ENCODE results near the gene ANKS1A.

ANKS1A gene

GRCh38 chr6:35055891-35056290, 166.8 kb downstream of the ANKS1A start:
- no peak for DNase-seq (ENCODE audit: low spot score)

DNA sequence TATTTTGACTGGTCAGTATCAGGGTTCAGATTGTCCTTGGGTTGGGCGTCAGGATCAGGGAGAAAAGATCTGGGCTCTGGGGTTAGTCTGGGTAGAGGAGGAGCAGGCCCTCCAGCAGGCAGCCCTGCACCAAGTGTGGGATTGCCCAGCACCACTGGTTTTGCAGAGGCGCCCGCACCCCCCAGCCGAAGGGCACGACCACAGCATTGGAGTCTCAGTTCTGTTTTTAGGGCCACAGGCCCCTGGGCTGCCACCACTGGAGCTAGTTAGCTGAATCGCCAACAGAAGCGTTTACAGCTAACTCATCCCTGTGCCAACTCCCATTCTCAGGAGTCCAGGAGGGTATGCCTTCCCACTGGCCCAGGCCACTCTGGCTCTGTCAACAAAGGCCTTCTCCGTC, 167.9 kb downstream of the ANKS1A start:
- no peak for DNase-seq (ENCODE audit: low spot score)

DNA sequence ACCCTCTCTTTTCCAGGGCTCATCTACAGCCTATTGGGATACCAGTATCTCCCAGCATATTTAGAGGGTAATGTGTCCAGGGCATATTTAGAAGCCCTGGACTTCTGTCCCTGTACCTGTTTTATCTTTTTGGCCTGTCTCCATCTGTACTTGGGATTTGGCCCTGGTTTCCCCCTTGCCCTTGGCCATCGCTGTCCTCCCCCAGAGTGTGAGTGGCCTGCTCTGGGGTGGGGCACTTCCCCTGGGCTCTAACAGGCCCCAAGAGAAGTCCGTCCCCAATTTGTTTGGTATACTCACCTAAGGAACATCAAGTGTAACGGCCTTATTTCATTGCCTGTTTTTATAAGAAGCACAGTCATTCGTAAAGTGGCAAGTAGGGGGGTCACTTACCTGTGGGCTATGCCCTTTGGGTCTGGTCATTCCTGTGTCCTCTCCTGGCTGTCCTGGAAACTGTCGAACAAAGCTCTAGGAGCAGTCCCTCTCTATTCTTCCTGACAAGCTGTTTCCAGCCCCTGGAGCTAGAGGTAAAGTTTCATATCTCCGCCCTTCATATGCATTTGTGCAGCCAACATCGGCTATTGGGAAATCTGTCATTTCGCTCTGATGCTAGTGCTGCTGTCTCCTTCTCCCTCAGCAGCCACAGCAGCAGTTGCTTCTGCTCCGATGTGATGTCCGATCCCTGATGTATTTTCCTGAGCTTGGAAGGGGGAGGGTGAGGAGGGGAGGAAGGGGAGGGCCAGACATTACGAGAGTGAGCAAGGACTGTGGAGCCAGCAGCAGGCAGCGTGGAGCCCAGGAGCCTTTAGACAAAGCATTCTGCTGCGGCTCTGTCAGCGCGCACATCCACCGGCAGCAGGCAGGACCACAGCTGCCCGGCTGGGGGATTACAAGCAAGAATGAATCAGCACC, 168.6 kb downstream of the ANKS1A start:
- no peak for DNase-seq (ENCODE audit: low spot score)

GRCh38 chr6:35058358-35058675, 169.3 kb downstream of the ANKS1A start:
- DNase-seq (ENCODE audit: low spot score) = no peak

- DNase-seq (ENCODE audit: low spot score) = no peak
Measured at GRCh38 chr6:35058865-35059522, 169.9 kb downstream of the ANKS1A start.

DNA sequence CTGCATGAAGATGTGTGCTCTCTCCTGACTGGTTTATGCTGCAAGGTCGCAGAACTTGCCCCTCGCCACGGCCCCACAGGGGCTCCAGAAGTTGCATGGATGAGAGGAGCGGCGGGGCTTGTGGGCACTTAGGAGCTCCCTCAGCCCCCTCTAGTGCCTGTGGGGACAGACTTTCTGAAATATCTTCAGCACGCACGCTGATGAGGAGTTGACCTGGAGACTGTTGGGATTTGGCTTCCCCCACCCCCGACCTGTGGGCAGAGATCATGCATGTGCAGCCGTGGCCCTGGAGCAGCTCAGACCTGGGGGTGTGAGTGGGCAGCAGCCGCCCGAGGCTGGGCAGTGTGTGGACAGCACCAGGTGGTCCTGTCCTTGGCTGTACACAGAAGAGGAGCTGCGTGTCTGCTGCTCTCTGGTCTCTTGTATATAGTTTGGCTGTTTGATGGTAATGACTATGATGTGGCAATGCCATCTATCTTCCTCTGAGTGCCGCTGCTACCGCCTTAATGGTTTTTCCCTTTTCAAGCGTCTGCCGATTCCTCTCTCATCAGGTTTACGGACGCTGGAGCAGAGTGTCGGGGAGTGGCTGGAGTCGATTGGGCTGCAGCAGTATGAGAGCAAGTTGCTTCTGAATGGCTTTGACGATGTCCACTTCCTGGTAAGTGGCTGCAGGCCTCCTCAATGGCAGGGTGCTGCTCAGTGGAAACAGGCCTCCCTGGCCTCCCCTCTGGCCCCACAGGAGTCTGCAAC, 170.7 kb downstream of the ANKS1A start:
- DNase-seq (ENCODE audit: low spot score) = no peak

DNA sequence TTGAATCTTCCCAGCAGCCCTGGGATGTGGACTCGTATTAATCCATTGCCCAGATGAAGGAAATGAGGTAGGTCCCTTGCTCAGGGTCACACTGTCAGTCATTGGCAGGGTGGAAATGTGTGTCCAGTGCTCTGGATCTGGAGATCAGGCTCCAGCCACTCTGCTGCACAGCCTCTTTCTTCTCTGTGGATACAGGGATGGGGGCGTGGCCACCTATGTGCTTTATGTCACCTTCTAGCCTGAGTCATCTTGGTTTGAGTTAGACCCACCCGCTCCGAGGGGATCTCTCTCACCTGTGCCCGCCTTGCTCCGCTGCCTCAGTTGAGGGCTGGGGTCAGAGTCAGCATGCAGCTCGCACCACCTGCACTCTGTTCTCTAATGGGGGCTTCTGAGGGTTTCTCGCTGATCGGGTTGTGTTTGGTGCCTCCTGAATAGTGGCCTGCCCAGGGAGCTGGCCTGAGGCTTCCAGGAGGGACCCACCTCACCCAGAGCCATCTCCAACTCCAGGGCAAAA, 172.1 kb downstream of the ANKS1A start:
- DNase-seq (ENCODE audit: low spot score) = no peak

DNA sequence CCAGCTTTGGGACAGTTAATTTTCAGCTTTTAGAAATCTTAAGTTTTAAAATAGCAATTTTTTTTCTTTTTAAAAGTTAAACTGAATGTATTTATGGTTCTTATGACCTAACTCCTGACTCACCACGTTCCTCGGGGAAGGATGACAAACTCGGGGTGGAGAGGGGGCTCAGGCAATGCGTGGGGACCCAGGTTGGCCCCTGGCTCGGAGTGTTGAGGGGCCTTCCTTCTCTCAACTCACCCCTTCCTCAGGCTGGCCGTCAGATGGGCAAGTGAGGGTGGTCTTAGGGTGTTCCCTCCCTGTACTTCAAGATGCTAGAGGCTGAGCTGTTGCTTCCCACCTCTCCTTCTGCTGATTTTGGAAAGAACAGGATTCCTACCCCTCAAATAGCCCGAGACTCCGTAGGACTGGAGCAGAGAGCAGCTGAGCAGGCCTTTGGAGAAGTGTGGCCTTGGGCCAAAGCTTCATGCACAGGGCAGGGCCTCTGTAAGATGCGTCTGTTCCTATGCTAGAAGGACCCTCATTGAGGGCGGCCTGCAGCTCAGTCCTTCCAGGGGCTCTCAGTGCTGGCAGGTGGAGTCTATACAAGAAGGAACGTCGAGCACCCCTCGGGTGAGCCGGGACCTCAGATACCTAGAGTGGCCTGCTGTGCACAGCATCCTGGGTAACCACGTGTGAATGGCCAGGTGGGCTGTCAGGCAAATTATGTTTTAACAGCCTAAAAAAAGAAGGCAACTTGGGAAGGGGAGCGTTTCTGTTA, 172.8 kb downstream of the ANKS1A start:
- no peak for DNase-seq (ENCODE audit: low spot score)

DNA sequence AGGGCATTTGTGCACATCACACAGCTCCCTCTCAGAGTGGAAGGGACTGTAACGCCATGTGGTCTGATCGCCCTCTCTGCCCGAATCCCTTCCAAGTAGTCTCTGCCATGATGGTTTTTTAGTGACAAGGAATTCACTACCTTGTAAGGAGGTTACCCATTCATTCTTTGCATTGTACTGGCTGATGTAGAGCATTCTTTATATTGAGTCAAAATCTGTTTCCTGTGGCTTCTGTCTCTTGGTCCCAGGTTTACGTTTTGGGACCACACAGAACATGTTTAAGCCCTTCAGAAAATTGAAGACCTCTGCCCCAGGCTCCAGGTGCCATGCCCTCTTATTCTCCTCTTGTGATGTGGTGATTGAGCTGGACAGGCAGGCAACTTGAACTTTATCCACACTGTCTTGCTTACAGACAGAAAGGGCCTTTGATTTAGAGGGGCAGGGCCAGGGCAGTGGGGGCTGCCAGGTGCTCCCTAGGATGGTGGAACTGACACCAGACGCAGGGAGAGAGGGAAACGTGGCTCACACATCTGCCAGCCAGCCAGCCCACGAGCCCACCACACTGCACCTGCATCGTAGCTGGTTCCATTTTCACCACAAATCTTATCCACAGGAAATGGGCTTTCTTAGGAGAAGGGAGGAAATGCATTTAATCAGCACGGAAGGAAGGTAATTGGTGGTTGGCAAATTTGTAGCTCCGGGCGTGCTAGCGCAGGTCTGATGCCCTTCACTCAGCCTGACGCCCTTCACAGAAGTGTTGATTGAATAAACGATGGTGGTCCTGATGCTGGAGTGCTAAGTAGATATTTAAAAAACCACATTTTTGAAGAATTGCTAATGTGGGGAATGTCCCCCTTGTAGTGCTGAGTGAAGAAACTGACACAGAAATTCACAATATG, 173.9 kb downstream of the ANKS1A start:
- DNase-seq (ENCODE audit: low spot score) = no peak

- DNase-seq (ENCODE audit: low spot score) = no peak
Measured at GRCh38 chr6:35063701-35064280, 174.7 kb downstream of the ANKS1A start.

GRCh38 chr6:35064290-35064689, 175.2 kb downstream of the ANKS1A start:
- DNase-seq (ENCODE audit: low spot score) = no peak

DNA sequence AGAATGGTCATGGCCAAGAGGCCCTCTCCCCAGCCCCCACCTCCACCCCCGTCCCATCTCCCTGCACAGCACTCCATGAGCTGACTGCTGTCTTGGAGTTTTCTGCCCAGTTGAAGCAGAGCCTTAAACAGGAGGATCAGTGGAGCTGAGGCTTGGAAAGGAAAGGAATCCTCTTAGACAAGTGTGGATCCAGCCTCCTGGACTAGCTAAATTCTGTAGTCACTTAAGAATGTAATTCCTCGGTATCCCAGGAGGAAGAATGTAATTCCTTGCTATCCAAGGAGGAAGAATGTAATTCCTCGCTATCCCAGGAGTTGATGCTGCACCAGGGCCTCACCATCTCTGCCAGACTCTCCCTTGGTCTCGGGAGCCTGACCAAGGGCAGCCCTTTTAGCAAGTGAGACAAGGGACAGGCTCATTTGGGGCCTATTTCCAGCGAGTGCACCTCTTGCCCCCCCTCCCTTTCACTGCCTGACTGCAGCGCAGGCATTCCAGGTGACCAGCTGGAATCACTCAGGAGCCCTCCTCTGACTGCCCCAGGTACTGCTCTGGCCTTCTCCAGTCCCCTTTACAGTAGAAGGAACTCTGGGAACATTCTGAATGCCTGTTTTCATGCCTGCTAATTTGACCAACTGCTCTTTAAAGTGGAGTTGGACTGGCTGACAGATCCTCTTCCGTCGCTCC, 175.8 kb downstream of the ANKS1A start:
- DNase-seq (ENCODE audit: low spot score) = no peak

GRCh38 chr6:35065441-35065800, 176.4 kb downstream of the ANKS1A start:
- DNase-seq (ENCODE audit: low spot score) = no peak

GRCh38 chr6:35065870-35066269, 176.8 kb downstream of the ANKS1A start:
- DNase-seq (ENCODE audit: low spot score) = no peak

GRCh38 chr6:35067234-35067633, 178.2 kb downstream of the ANKS1A start:
- no peak for DNase-seq (ENCODE audit: low spot score)

- no peak for DNase-seq (ENCODE audit: low spot score)
Measured at GRCh38 chr6:35068206-35068605, 179.2 kb downstream of the ANKS1A start.

- no peak for DNase-seq (ENCODE audit: low spot score)
Measured at GRCh38 chr6:35068644-35069043, 179.6 kb downstream of the ANKS1A start.

GRCh38 chr6:35069262-35069661, 180.2 kb downstream of the ANKS1A start:
- DNase-seq (ENCODE audit: low spot score) = no peak

GRCh38 chr6:35070111-35070510, 181.1 kb downstream of the ANKS1A start:
- no peak for DNase-seq (ENCODE audit: low spot score)
